ENCODE data around the gene PAK1IP1.
"Not testable (repeated sequence)": the region's sequence is repeated elsewhere in the genome, so short reads cannot be mapped to it uniquely, and the experiment has no call there.

The PAK1IP1 gene, protein sequence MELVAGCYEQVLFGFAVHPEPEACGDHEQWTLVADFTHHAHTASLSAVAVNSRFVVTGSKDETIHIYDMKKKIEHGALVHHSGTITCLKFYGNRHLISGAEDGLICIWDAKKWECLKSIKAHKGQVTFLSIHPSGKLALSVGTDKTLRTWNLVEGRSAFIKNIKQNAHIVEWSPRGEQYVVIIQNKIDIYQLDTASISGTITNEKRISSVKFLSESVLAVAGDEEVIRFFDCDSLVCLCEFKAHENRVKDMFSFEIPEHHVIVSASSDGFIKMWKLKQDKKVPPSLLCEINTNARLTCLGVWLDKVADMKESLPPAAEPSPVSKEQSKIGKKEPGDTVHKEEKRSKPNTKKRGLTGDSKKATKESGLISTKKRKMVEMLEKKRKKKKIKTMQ

DNA sequence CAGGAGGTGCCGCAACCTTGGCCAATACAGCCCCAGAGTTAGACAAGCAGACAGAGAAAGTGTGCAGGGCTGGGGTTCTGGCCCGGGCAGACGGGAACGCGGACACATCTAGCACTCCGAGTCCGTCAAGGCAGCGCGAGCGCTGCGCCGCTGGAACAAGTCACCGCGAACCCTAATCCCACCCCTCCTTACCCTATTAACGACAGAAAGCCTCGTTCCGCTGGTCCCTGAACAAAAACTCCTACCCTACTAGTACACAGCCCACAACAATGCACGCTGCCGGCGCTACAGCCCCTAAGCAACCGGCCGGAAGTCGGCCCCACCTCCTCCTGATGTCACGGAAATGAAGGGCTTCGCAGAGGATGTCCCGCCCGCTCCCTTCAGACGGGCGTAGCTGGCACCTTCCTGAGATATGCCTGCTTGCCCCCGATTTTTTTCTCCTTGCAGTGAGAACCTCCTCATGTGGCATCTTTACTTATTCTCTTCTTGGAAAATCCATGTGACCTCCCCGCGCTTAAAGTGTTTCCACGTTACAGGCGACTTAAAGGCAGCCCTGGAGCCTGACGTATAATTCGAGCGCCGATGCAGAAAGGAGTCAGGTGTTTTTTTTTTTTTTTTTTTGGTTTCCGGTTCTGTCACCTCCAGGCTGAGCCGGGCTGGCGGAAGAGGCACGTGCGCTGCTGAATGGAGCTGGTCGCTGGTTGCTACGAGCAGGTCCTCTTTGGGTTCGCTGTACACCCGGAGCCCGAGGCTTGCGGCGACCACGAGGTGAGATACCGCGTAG, at the start of gene PAK1IP1, which contains the start of gene C6orf52:
PAK1IP1 (plus strand) TSS at position 671 of the 784 bp plus-strand sequence; CDS start at position 685, 14 bp downstream.
C6orf52 (minus strand) TSS at position 315 of the 784 bp plus-strand sequence. CDS start 7,066 bp downstream, outside the sequence.
- peak; percentile 69 for DNase-seq

DNA sequence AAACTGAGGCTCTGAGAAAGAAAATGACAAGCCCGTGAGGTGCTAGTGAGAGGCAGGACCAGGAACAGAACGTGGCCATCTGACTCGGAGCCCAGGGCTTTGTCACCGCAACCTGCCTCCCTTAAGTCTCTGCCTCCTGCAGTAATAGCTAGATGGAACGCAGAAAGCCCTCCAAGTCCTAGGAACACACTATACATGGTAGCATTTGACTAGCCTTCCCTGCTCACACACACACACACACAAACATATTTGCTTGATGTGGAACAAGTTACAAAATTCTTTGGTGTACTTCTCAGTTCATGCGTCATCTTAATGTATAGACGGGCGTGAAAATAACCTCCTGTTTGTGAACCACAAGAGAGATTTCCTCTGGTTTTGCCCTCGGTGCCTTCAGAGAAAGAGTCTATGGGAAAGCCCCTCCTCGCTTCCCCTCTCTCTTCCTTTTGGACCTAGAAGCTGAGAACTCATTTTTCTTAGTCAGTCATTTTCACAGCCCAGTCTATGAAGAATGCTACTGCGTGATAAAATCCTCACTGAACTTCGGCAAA, 39.2 kb upstream of the PAK1IP1 start:
- DNase-seq: no peak

DNA sequence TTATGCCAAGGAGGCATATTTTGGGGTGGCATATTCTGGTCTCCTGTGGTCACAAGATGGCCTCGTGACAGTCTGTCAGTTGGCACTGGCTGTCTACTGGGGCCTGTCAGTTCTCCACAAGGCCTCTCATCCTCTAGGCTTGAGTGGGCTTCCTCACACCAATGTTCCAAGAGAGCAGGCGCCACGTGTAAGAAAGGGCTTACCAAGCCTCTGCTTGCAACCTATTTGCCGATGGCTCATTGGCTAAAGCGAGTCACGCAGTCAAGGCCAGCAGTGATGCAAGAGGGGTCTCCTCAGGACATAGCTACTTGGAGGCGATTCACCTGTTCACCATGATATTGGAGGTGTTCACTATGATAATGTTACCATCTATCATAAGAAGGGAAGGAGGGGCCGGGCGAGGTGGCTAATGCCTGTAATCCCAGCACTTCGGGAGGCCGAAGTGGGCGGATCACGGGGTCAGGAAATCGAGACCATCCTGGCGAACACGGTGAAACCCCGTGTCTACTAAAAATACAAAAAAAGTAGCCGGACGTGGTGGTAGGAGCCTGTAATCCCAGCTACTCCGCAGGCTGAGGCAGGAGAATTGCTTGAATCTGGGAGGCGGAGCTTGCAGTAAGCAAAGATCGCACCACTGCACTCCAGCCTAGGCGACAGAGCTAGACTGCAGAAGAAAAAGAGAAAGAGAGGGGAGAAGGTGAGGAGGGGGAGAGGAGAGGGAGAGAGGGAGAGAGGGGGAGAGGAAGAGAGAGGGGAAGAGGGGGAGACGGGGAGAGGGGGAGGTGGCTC, 35.7 kb upstream of the PAK1IP1 start:
- DNase-seq: no peak

DNA sequence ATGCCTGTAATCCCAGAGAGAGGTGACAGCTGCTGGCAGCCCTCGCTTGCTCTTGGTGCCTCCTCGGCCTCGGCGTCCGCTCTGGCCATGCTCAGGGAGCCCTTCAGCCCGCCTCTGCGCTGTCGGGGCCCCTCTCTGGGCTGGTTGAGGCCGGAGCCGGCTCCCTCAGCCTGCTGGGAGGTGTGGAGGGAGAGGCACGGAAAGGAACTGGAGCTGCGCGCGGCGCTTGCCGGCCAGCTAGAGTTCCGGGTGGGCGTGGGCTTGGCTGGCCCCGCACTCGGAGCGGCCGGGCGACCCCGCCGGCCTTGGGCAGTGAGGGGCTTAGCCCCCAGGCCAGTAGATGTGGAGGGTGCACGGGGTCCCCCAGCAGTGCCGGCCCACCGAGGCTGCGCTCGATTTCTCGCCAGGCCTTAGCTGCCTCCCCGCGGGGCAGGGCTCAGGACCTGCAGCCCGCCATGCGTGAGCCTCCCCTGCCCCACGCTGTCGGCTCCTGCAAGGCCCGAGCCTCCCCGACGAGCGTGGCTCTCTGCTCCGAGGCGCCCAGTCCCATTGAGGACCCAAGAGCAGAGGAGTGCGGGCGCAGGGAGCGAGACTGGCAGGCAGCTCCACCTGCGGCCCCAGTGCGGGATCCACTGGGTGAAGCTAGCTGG, 34.9 kb upstream of the PAK1IP1 start:
- DNase-seq: no peak

DNA sequence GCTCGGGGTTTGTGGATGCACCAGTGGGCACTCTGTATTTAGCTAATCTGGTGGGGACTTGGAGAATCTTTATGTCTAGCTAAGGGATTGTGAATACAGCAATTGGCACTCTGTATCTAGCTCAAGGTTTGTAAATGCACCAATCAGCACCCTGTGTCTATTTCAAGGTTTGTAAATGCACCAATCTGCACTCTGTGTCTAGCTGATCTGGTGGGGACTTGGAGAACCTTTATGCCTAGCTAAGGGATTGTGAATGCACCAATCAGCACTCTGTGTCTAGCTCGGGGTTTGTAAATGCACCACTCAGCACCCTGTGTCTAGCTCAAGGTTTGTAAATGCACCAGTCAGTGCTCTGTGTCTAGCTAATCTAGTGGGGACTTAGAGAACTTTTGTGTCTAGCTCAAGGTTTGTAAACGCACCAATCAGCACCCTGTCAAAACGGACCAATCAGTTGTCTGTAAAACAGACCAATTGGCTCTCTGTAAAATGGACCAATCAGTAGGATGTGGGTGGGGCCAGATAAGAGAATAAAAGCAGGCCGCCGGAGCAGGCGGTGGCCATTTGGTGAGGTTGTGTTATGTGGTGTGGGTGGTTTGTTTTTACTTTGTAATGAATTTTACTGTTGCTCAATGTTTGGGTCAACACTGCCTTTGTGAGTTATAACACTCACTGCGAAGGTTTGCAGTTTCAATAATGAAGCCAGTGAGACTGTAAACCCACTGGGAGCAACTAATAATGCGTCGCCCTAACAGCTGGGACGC, 34.2 kb upstream of the PAK1IP1 start:
- not testable (repeated sequence) for DNase-seq

DNA sequence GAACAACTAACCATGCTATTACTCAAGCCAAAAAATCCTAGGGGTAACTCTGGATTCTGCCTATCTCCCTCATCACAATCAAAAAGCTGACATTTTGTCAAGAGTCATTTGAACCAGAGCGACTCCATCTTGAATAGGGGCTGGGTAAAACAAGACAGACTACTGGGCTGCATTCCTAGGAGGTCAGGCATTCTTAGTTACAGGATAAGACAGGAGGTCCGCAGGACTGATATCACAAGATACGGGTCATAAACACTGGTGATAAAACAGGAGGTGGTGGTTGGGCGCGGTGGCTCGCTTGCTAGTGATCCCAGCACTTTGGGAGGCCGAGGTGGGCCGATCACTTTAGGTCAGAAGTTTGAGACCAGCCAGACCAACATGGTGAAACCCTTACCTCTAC, 32.6 kb upstream of the PAK1IP1 start:
- no peak for DNase-seq

DNA sequence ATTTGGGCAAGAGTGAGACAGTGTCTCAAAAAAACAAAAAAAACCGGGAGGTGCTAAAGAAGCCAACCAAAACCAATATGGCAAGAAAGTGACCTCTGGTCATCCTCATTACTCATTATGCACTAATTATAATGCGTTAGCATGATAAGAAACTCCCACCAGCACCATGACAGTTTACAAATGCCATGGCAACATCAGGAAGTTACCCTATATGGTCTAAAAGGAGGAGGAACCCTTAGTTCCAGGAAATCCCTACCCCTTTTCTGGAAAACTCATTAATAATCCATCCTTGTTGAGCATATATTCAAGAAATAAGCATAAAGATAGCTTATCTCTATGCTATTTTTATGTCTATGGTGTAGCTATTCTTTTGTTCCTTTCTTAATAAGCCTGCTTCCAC, 32.0 kb upstream of the PAK1IP1 start:
- DNase-seq: no peak

DNA sequence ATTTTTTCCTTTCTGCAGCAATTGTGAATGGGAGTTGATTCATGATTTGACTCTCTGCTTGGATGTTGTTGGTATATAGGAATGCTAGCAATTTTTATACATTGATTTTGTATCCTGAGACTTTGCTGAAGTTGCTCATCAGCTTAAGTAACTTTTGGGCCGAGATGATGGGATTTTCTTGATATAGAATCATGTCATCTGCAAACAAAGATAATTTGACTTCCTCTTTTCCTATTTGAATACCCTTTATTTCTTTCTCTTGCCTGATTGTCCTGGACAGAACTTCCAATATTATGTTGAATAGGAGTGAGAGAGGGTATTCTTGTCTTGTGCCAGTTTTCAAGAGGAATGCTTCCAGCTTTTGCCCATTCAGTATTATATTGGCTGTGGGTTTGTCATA, 29.2 kb upstream of the PAK1IP1 start:
- not testable (repeated sequence) for DNase-seq

DNA sequence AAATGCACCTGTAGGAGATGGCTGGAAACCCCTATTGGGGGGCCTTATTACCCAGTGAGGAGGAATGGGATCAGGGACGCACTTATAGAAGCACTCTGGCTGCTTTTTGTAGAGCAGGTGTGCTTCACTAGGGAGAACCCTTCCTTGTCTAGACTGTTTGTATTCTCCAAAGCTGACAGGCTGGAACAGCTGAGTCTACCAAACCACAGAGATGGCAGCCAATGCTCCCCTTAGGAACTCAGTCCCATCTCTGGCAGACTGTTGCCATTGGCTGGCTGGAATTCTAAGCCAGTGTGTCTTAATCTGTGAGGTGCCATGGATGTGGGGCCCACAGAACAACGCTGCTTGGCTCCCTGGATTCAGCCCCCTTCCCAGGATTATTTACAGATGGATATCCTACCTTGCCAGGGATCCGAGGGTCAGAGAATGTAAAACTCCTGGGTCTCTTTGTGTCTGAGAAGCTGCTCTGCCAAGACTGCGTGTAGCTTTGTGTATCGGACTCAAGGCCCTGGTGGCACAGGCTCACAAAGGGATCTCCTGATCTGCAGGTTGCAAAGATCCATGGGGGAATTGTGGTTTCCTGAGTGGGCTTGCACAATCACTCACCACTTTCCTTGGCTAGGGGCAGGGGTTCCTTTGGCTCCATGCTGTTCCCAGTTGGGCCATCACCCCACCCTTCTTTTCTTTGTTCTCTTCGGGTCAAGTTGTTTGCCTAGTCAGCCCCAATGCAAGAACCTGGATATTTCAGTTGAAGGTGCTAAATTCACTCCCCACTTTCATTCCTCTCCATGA, 26.4 kb upstream of the PAK1IP1 start:
- no peak for DNase-seq

DNA sequence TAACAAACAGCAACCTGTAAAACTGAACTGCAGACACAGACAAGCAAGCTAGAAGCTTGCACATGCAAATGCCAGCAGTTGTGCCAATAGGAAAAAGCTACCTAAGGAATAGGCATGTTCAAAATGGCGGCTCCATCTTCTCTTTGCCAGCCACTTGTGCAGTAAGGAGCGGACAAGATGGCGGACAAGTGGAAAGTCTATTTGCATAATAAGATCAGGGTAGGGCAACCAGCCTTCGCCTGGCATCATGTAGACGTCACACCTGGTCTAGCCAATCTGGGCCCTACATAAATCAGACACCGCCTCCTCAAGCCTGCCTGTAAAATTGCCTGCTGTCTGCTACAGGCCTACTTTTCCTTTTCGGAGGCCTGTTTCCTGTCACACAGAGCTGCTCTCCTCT, 18.4 kb upstream of the PAK1IP1 start:
- DNase-seq: no peak

DNA sequence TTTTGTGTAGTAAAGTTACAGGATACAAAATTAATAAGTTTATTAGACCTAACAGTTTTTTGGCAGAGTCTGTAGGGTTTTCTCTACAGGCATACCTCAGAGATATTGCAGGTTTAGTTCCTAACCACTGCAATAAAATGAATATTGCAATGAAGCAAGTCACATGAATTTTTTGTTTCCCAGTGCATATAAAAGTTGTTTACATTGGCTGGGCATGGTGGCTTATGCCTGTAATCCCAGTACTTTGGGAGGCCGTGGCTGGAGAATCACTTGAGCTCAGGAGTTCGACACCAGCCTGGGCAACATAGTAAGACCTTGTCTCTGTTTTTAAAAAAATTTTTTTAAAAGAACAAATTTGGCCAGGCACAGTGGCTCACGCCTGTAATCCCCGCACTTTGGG, 16.3 kb upstream of the PAK1IP1 start:
- DNase-seq: no peak

DNA sequence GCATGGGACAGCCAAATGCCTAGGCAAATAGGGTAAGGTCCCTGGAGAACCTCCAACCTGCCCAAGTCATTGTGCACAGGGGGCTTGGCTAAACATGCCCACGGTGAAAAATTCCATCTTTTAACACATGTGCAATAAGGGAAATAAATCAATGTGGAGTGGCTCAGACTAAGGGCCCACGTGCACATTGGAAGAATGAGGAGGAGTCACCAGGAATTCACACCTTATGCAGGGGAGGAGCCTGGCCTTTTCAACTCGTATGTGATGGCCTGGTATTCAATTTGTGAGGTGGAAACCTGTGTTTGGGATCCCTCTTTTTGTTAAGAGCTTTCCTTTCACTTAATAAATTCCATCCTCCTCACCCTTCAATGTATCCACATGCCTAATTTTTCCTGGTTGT, 13.0 kb upstream of the PAK1IP1 start:
- DNase-seq: no peak

DNA sequence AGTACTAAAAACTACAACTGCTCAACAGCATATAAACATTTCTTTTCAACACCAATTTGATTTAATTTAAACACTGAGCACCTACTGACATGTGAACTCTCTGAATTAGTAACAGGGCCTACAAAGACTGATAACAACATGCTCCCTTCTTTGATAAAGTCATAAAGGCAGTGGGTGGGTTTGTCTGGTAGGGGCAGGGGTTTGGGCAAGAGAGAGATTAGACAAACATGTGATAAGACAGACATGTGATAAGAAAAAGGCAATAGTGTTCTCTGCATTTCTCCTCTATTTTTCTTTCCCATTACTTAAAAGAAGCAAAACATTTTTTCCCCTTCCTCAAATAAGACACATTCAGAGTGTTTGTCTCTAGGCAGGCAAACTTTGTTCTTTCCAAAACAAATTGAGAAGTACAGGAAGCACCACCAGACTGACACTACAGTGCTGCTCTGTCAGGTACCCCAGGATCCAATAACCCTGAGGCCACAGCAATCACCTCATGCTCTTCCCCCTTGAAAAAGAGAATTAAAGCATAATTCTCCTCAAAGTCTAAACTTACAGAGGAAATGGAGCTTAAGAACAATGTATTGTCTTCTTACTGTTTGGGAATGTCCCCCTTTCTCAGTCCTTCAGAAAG, 12.3 kb upstream of the PAK1IP1 start:
- DNase-seq: no peak

DNA sequence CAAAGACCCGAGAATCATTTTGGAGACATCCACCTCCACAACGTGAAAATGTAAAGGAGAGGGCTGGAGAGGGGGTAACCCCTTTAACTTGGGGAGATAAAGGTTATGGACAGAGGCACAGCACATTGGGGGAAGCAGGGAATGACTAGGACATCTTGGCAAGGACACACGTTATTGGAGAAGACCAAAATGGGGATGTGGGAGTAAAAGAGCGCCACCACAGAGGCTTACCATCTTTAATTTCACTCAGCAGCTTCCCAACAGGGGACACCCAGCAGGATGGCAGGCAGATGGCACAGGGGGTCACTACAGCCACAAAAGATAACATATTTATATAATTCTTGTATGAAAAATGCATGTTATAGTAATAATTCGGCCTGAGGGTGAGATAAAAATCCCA, 10.2 kb upstream of the PAK1IP1 start:
- no peak for DNase-seq

DNA sequence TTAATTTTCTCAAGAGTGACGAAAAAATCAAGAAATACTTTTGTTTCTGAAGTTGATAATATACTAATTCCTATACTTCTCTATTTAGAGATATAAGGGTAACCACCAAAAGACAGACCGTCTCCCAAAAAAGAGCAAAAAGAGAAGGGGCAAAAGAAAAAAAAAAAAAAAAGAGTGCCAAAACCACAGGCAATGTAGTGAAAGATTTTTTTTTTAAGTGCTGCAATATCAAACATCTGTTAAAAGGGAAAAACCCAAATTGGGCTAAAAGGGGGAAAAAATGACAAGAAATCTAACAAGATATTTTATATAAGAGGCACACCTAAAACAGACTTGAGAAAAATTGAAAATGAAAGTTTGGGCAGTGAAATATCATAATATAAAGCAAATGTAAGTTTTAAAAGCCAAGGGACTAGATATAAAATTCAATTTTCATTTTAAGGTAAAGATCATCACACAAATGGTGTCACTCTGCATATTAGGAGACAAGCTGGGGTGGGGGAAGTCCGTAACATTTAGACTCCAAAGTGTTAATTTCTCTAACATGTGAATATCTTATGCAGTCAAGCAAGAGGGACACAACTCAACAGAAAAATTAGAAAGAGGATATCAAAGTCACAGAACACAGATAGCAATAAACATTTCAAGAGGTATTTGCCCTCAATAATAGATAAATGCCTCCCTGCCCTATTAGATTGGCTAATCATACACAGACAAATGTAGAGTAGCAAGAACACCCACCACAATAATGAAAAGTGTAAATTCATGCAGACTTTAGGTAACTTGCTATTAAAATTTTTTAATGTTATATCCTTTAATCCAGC, 9.5 kb upstream of the PAK1IP1 start:
- DNase-seq: no peak

DNA sequence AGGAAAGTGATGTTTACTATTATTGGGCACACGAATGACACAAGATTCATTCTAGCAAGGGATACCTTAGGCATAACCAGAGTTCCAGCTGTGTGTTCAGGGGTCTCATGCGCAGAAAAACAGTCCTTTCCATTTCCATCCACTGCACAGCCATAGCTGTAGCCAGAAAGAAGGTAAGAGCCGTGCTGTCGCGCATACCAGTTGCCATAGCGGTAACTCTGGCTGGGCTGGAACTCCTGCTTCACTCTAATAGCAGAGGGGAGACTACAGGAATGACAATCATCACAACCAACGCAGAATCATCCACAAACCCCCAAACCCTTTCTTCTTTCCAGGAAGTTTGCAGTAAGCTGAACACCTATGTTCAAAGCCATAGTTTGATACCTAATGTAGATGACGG, 7.9 kb upstream of the PAK1IP1 start:
- DNase-seq: no peak

DNA sequence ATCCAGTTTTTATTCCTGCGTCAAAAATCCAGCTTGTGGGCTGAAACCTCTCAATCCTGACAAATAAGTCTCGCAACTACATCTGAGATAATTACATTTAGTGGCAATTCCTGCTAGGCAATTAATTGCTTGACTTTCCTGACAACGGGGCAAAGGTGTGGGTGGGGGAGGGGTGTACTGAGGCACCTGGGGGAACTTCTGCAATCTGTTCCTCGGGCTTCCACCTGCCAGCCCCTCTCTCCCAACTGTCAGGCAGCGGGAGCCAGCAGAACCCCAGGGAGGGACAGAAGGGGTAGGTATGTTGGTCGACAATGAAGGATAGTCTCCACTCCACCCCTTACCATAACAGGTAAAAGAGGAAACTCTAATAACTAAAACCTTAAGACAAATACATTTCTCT, 7.2 kb upstream of the PAK1IP1 start:
- no peak for DNase-seq

DNA sequence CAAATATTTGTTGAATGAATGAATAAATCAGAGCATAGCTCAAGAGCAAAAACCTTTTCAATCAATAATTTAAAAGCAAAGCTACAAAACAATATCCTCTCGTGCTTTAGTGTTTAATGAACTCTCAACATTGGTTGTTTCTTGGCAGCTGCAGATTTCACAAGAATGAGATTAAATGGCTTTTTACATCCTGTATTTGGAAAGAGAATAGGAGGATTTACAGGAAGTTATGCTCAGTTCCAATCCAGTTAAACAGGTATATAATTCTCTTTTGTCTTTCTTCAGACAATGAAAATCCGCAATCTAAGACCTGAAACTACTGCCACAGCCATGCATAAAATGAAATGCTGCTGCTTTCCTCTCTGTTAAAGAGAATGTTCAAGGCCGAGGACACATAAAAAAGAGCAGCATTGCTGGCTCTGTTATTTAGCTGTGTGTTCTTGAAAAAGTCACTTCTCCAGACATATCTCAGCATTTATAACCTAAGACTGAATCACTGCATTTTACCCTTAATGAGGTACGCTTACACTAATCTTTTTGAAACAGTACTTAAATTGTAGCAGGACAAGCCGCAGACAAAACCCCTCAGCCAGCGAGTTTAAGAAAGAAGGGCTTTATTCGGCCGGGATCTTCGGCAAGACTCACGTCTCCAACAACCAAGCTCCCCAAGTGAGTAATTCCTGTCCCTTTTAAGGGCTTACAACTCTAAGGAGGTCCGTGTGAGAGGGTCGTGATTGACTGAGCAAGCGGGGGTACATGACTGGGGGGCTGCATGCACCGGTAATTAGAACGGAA, 3.9 kb upstream of the PAK1IP1 start:
- no peak for DNase-seq
